Esophagus muscularis mucosa (tissue), 4 donors: ENCODE data around the gene CFL1. TPM values are rescaled to one million over a fixed set of nuclear protein-coding genes. Genes with fewer than 3 reads are reported as not detected.
A peak's percentile ranks its signal among the peaks of the same experiment; 100 is the strongest.

Source experiments
- DNase-seq: peaks from one replicate; pipeline ENCODE4 v3.0.0-alpha.2; 2017; ENCODE audit errors: extremely low spot score
- H3K27ac ChIP-seq, 4 donors: fragments of 200-600 bp; sonication (generic); replicated peaks in 1 of 4; 1 replicate in 3 of 4; 2 replicates in 1 of 4; pipeline ENCODE4 v1.5.1; 2016 to 2019; ENCODE audit warnings: mild to moderate bottlenecking in 1 of 4
- H3K27me3 ChIP-seq, 4 donors: fragments of 200-600 bp; sonication (generic); one replicate each; pipeline versions ENCODE4 v1.5.1 to v1.6.0; 2016 to 2019
- H3K36me3 ChIP-seq, 4 donors: fragments of 200-600 bp; sonication (generic); one replicate each; pipeline ENCODE4 v1.5.1; 2016 to 2019
- H3K4me1 ChIP-seq, 4 donors: fragments of 200-600 bp; sonication (generic); one replicate each; pipeline ENCODE4 v1.5.1; 2016 to 2019
- H3K4me3 ChIP-seq, 4 donors: fragments of 200-600 bp; sonication (generic); 1 replicate in 2 of 4; 2 replicates in 2 of 4; pipeline ENCODE4 v1.5.1; 2016 to 2019; ENCODE audit warnings: mild to moderate bottlenecking in 4 of 4, moderate library complexity in 1 of 4
- H3K9me3 ChIP-seq, 4 donors: fragments of 200-600 bp; sonication (generic); 1 replicate in 3 of 4; 2 replicates in 1 of 4; pipeline ENCODE4 v1.5.1; 2016 to 2019
- EP300 ChIP-seq: sonication (generic); formaldehyde crosslinking; IDR thresholded peaks from one replicate; pipeline ENCODE4 v1.6.1; 2017; ENCODE audit warnings: antibody characterized with exemption
- POLR2A ChIP-seq: fragments of 450-650 bp; IDR thresholded peaks from one replicate; pipeline ENCODE4 v1.6.1; 2017; ENCODE audit warnings: antibody characterized with exemption, moderate library complexity, mild to moderate bottlenecking, low read depth
- POLR2AphosphoS5 ChIP-seq, 2 donors: sonication (generic); formaldehyde crosslinking; IDR thresholded peaks; one replicate each; pipeline ENCODE4 v1.6.1; 2017; ENCODE audit warnings: antibody characterized with exemption in 2 of 2
- WGBS: methylation state at CpG from one replicate; pipeline ENCODE4 v1.1.5; 2018; 5-methylcytosine and 5-hydroxymethylcytosine counted together
- intact Hi-C: fragments of 100-400 bp; cut with DNase I; formaldehyde crosslinking; loops from one replicate; pipeline ENCODE4 v1.15.1; 2023
- total RNA-seq, 4 donors: library from RNA; depleted of rRNA; stranded (reverse); fragments of >200 nt; gene quantifications; one replicate each; pipeline versions ENCODE4 v1.1.0 to v1.2.1, GENCODE V29; 2016
- TF ChIP-seq, protein P1 (sequence below), 3 experiments: fragments of 200-600 bp in 2 of 3; fragments of 450-650 bp in 1 of 3; sonication (generic) in 2 of 3; IDR thresholded peaks; one replicate each; pipeline ENCODE4 v1.5.1; 2017 to 2019; ENCODE audit warnings: antibody characterized with exemption in 3 of 3, mild to moderate bottlenecking in 2 of 3, moderate library complexity in 1 of 3

CFL1 gene
- total RNA-seq, 4 donors from 2014 or later, result 610 to 793 (median 738) TPM

DNA sequence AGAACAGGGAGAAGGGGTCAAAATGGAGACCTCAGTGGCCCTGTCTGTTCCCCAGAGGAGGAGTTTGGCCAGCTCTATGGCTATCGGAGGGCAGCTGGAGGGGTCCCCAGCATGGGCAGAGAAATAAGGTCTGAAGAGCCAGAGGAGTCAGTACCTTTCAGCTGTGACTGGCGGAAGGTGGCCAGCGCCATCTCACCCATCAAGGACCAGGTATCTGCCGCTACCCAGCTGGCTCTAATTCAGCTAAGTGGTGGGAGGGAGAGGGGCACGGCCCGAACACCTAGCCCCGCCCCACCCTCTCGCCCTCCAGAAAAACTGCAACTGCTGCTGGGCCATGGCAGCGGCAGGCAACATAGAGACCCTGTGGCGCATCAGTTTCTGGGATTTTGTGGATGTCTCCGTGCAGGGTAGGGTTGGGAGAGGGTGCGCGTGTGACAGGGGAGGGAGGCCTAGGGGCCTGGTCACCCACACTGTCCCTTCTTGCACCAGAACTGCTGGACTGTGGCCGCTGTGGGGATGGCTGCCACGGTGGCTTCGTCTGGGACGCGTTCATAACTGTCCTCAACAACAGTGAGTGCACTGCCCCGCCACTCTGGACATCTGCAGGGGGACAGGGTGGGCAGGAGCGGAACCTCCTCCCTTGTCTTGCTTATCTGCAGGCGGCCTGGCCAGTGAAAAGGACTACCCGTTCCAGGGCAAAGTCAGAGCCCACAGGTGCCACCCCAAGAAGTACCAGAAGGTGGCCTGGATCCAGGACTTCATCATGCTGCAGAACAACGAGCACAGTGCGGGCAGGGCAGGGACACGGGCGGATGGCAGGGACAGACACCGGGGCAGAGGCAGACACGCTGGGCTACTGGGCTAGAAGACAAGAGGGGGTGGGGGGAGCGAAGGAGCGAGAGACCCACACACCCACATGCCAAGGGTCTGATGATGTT lies 24.4 kb upstream of the CFL1 start:
- H3K4me1 ChIP-seq, result peaks cover 10 to 31% (median 21%) of the 10 kb centered on the region in 4 donors
- DNase-seq, result no peak
- no peak overlapping the region for H3K27ac ChIP-seq
- WGBS, result 87% methylated on average over 19 of the region's 30 CpGs
- H3K9me3 ChIP-seq, result no peaks in the 10 kb centered on the region
- TF ChIP-seq, protein P1, sequence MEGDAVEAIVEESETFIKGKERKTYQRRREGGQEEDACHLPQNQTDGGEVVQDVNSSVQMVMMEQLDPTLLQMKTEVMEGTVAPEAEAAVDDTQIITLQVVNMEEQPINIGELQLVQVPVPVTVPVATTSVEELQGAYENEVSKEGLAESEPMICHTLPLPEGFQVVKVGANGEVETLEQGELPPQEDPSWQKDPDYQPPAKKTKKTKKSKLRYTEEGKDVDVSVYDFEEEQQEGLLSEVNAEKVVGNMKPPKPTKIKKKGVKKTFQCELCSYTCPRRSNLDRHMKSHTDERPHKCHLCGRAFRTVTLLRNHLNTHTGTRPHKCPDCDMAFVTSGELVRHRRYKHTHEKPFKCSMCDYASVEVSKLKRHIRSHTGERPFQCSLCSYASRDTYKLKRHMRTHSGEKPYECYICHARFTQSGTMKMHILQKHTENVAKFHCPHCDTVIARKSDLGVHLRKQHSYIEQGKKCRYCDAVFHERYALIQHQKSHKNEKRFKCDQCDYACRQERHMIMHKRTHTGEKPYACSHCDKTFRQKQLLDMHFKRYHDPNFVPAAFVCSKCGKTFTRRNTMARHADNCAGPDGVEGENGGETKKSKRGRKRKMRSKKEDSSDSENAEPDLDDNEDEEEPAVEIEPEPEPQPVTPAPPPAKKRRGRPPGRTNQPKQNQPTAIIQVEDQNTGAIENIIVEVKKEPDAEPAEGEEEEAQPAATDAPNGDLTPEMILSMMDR (IDR thresholded peaks at IDR 0.05), result no peak
- no peak for TF ChIP-seq EP300
- TF ChIP-seq POLR2AphosphoS5 (IDR thresholded peaks at IDR 0.05), result no peak
- no peak for TF ChIP-seq POLR2A
- intact Hi-C loops, result no loop called here
- H3K4me3 ChIP-seq, result no peak overlapping the region
- H3K36me3 ChIP-seq, result peaks cover 8 to 48% (median 44%) of the 10 kb centered on the region in 4 donors
- H3K27me3 ChIP-seq, result no peaks in the 10 kb centered on the region

DNA sequence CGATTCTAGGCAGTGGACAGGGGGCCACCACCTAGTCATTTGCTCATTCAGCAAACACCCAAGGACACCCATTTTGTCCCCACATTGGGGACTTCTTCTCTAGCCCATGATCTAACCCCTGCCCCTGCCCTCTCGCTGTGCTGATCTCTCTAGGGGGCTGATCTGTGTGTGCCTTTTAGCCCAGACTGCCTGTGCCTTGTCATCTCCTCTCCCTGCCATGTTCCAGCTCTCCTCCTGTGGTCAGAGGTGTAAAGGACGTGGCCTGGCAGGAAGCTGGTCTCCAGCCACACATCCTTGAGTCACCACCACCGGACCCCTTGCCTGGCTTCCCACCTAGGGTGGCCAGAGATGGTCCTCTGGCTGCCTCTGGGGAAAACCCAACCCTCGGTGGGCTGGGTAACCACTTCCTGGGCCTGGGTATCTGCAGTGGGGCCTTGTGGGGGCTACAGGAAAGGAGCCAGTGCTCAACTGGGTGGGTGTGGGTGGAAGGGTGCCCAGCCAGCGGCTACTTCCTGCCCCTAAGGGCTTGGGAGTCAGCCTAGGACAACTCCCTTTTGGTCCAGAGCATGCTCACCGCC lies 23.0 kb upstream of the CFL1 start:
- H3K27me3 ChIP-seq, result no peaks in the 10 kb centered on the region
- no peak overlapping the region for H3K4me3 ChIP-seq
- TF ChIP-seq, protein P1 (IDR thresholded peaks at IDR 0.05), result no peak
- no peak for TF ChIP-seq POLR2AphosphoS5 (IDR thresholded peaks at IDR 0.05)
- TF ChIP-seq EP300, result no peak
- TF ChIP-seq POLR2A, result no peak
- no peak for DNase-seq
- intact Hi-C loops, result no loop called here
- H3K4me1 ChIP-seq, result peaks cover 5 to 19% (median 12%) of the 10 kb centered on the region in 4 donors
- H3K9me3 ChIP-seq, result no peaks in the 10 kb centered on the region
- no peak overlapping the region for H3K27ac ChIP-seq
- WGBS, result 61% methylated on average over 7 of the region's 7 CpGs
- H3K36me3 ChIP-seq, result peaks cover 8 to 42% (median 37%) of the 10 kb centered on the region in 4 donors

DNA sequence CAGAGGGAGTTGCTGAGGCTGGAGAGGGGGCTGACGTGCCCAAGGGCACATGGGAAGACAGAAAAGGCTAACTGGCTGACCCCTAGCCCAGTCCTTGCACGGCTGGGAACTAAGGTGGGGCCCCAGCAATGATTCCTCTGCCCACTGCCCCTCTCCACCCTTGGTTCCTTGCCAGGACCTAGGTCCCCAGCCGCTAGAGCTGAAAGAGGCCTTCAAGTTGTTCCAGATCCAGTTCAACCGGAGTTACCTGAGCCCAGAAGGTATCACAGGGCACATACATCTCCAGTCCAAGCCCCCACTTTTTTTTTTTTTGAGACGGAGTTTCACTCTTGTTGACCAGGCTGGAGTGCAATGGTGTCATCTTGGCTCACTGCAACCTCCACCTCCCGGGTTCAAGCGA lies 22.0 kb upstream of the CFL1 start:
- H3K36me3 ChIP-seq, result peaks cover 8 to 33% (median 28%) of the 10 kb centered on the region in 4 donors
- no peak overlapping the region for H3K27ac ChIP-seq
- no peaks in the 10 kb centered on the region for H3K27me3 ChIP-seq
- intact Hi-C loops, result no loop called here
- TF ChIP-seq EP300 (no peak), POLR2AphosphoS5 (IDR thresholded peaks at IDR 0.05) (no peak), POLR2A (no peak)
- TF ChIP-seq, protein P1 (IDR thresholded peaks at IDR 0.05), result no peak
- H3K4me3 ChIP-seq, result no peak overlapping the region
- H3K4me1 ChIP-seq, result peaks cover 4 to 11% (median 10%) of the 10 kb centered on the region in 4 donors
- WGBS, result 86% methylated on average over 5 of the region's 7 CpGs
- no peaks in the 10 kb centered on the region for H3K9me3 ChIP-seq
- DNase-seq, result no peak

DNA sequence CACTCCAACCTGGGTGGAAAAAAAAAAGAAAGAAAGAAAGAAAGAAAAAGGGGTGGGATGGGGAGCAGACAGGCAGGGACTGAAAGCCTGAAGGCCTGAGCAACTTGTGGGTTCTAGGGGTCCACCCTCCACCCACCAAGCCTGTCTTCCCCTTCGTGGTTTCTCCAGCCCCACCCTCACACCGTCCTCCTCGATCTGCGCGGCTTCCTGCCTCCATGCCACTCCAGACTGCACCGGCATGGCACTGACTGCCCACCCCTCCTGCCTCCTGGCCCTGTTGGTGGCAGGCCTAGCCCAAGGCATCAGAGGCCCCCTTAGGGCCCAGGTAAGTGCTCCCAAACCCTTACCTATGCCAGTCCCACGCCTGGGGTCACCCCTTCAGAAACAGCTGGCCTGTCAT lies 21.6 kb upstream of the CFL1 start, which contains the start of gene CTSW:
CTSW (plus strand) TSS at position 221 of the 400 bp plus-strand sequence; CDS start at position 239, 18 bp downstream.
- no peak for DNase-seq

More for the DNA sequence above, 21.6 kb upstream of the CFL1 start, which contains the start of gene CTSW:
- 65% methylated on average over 7 of the region's 7 CpGs for WGBS
- Histone ChIP-seq H3K4me1 (peaks cover 0 to 7% (median 6%) of the 10 kb centered on the region in 4 donors), H3K27ac (no peak within 1 kb of the TSS), H3K4me3 (no peak within 1 kb of the TSS), H3K27me3 (no peaks in the 10 kb centered on the region), H3K36me3 (peaks cover 8 to 29% (median 26%) of the 10 kb centered on the region in 4 donors), H3K9me3 (no peaks in the 10 kb centered on the region)
- TF ChIP-seq EP300 (no peak), POLR2AphosphoS5 (IDR thresholded peaks at IDR 0.05) (peak in 1 of 2 donors; percentile 5)
- intact Hi-C loops, result no loop called here
